GM23338 (cell line): ENCODE results near the gene CDC42BPA. TPM values are rescaled to one million over a fixed set of nuclear protein-coding genes. Genes with fewer than 3 reads are reported as not detected.

Experiments
- ATAC-seq: fragments of 200-7000 bp; cut with Tn5 transposase; 3 replicates; pipeline ENCODE4 v1.9.1; 2020
- DNase-seq: peaks from one replicate; pipeline ENCODE4 v3.0.0-alpha.2; 2015; ENCODE audit warnings: low spot score
- H2AFZ ChIP-seq: fragments of 200-600 bp; sonication (generic); 2 replicates; pipeline ENCODE4 v1.8.0; 2016; ENCODE audit warnings: antibody characterized with exemption, mild to moderate bottlenecking, moderate library complexity
- H3F3A ChIP-seq: fragments of 200-600 bp; sonication (generic); replicated peaks from 2 replicates; pipeline ENCODE4 v1.8.0; 2017; ENCODE audit warnings: antibody characterized with exemption, mixed run types, low read depth
- H3K27ac ChIP-seq: fragments of 200-600 bp; sonication (generic); 2 replicates; pipeline ENCODE4 v1.6.1; 2016; ENCODE audit warnings: low read depth
- H3K27me3 ChIP-seq: fragments of 200-600 bp; sonication (generic); 2 replicates; pipeline ENCODE4 v1.8.0; 2016; ENCODE audit warnings: mild to moderate bottlenecking, mixed run types, moderate library complexity; ENCODE audit not compliant: insufficient read depth
- H3K36me3 ChIP-seq: fragments of 200-600 bp; sonication (generic); 2 replicates; pipeline ENCODE4 v1.8.0; 2016; ENCODE audit warnings: mild to moderate bottlenecking; ENCODE audit not compliant: insufficient read depth
- H3K4me1 ChIP-seq: fragments of 200-600 bp; sonication (generic); 2 replicates; pipeline ENCODE4 v1.8.0; 2016; ENCODE audit warnings: mild to moderate bottlenecking, moderate library complexity; ENCODE audit not compliant: insufficient read depth
- H3K4me2 ChIP-seq: fragments of 200-600 bp; sonication (generic); 2 replicates; pipeline ENCODE4 v1.7.1; 2017; ENCODE audit warnings: mixed run types
- H3K4me3 ChIP-seq: fragments of 200-600 bp; sonication (generic); 2 replicates; pipeline ENCODE4 v1.6.1; 2016; ENCODE audit warnings: mixed run types
- H3K79me2 ChIP-seq: fragments of 200-600 bp; sonication (generic); replicated peaks from 2 replicates; pipeline ENCODE4 v1.8.0; 2017; ENCODE audit warnings: mild to moderate bottlenecking; ENCODE audit not compliant: insufficient read depth
- H3K9me2 ChIP-seq: fragments of 200-600 bp; sonication (generic); 2 replicates; pipeline ENCODE4 v1.8.0; 2017; ENCODE audit not compliant: insufficient read depth
- H4K20me1 ChIP-seq: fragments of 200-600 bp; sonication (generic); replicated peaks from 2 replicates; pipeline ENCODE4 v1.8.0; 2017; ENCODE audit warnings: mild to moderate bottlenecking; ENCODE audit not compliant: insufficient read depth
- H3K27ac Mint-ChIP-seq: 2 replicates; pipeline ENCODE4 v1.8.0; 2020; ENCODE audit warnings: inconsistent platforms, mild to moderate bottlenecking, moderate library complexity, mixed read lengths
- H3K27me3 Mint-ChIP-seq: 3 replicates; pipeline ENCODE4 v1.8.0; 2022; ENCODE audit warnings: low read depth, mild to moderate bottlenecking, moderate library complexity, mixed read lengths, inconsistent platforms; ENCODE audit not compliant: insufficient read depth, poor library complexity
- H3K36me3 Mint-ChIP-seq: 3 replicates; pipeline ENCODE4 v1.8.0; 2021; ENCODE audit warnings: low read depth, mild to moderate bottlenecking, inconsistent platforms, moderate library complexity, mixed read lengths
- H3K4me1 Mint-ChIP-seq: 3 replicates; pipeline ENCODE4 v1.8.0; 2020; ENCODE audit warnings: mild to moderate bottlenecking, inconsistent platforms, mixed read lengths
- H3K4me3 Mint-ChIP-seq: 3 replicates; pipeline ENCODE4 v1.8.0; 2021; ENCODE audit warnings: moderate library complexity, mild to moderate bottlenecking, inconsistent platforms, mixed read lengths
- H3K9me3 Mint-ChIP-seq: 3 replicates; pipeline ENCODE4 v1.8.0; 2020; ENCODE audit warnings: moderate library complexity, mild to moderate bottlenecking, inconsistent platforms, mixed read lengths
- CREB1 ChIP-seq: fragments of 250-450 bp; sonication (Bioruptor Pico); IDR thresholded peaks from 2 replicates; pipeline ENCODE4 v1.5.0; 2020; ENCODE audit warnings: low read depth, mild to moderate bottlenecking, moderate library complexity
- CTCF ChIP-seq, 2 experiments: fragments of 200-600 bp in 1 of 2; sonication (generic) in 1 of 2; conservative IDR thresholded peaks; 2 replicates each; pipeline versions ENCODE4 v1.5.1 to v1.6.1; 2016 to 2017; ENCODE audit warnings: antibody characterized with exemption in 2 of 2, low read depth in 2 of 2, mild to moderate bottlenecking in 2 of 2, moderate library complexity in 1 of 2
- ETS1 ChIP-seq: IDR thresholded peaks from 2 replicates; pipeline ENCODE4 v1.6.1; 2016; ENCODE audit warnings: antibody characterized with exemption
- EZH2 ChIP-seq: fragments of 200-600 bp; sonication (generic); IDR thresholded peaks from one replicate; pipeline ENCODE4 v1.8.0; 2017; ENCODE audit warnings: antibody characterized with exemption, mild to moderate bottlenecking, low read depth; ENCODE audit not compliant: unreplicated experiment
- EZH2phosphoT487 ChIP-seq: fragments of 200-600 bp; sonication (generic); IDR thresholded peaks from one replicate; pipeline ENCODE4 v1.8.1; 2018; ENCODE audit warnings: antibody characterized with exemption; ENCODE audit not compliant: unreplicated experiment
- NANOG ChIP-seq: IDR thresholded peaks from 2 replicates; pipeline ENCODE4 v1.6.1; 2016; ENCODE audit warnings: antibody characterized with exemption, borderline replicate concordance
- POLR2AphosphoS5 ChIP-seq: IDR thresholded peaks from 2 replicates; pipeline ENCODE4 v1.6.1; 2016; ENCODE audit warnings: antibody characterized with exemption, low read depth
- REST ChIP-seq: IDR thresholded peaks from one replicate; pipeline ENCODE4 v1.6.1; 2018; ENCODE audit warnings: antibody characterized with exemption; ENCODE audit not compliant: unreplicated experiment
- ZNF331 ChIP-seq: fragments of 250-450 bp; sonication (Bioruptor Pico); IDR thresholded peaks from 2 replicates; pipeline ENCODE4 v1.5.0; 2020; ENCODE audit warnings: low read depth, mild to moderate bottlenecking, moderate library complexity
- ZNF462 ChIP-seq: fragments of 250-450 bp; sonication (Bioruptor Pico); IDR thresholded peaks from 2 replicates; pipeline ENCODE4 v1.5.0; 2020; ENCODE audit warnings: mild to moderate bottlenecking, moderate library complexity
- polyA plus RNA-seq: library from polyadenylated mRNA; unstranded; fragments of >200 nt; fragmentation: Nextera tagmentation; extraction: Ambion mirVana; gene quantifications from 2 replicates; pipeline ENCODE4 v1.2.1, GENCODE V29; 2016
- total RNA-seq: library from RNA; depleted of rRNA; stranded (reverse); fragments of >200 nt; shearing (Covaris generic); gene quantifications from 2 replicates; pipeline ENCODE4 v1.2.3, GENCODE V29; 2014

CDC42BPA gene
- total and polyA plus RNA-seq, 2 experiments from 2014 or later = 17.7 to 40.1 TPM

- TF ChIP-seq POLR2AphosphoS5 (no peak), ZNF462 (CRISPR knock-in tag) (no peak), EZH2 (no peak), ETS1 (no peak), CTCF (conservative IDR thresholded peaks at IDR 0.05; ENCODE audit: low read depth in 2 of 2) (no peak), EZH2phosphoT487 (no peak), ZNF331 (CRISPR knock-in tag) (no peak), CREB1 (CRISPR knock-in tag) (no peak), NANOG (no peak), REST (no peak)
- DNase-seq = no peak
- no peaks in the 10 kb centered on the region; the same call in 1 of the 2 replicates for H4K20me1 ChIP-seq
Measured at GRCh38 chr1:227245613-227246320, 72.5 kb downstream of the CDC42BPA start.

More at GRCh38 chr1:227245613-227246320, 72.5 kb downstream of the CDC42BPA start:
- H3K36me3 ChIP-seq = no peaks in the 10 kb centered on the region
- peaks cover 6% of the 10 kb centered on the region; the same call in 1 of the 3 replicates for H3K36me3 Mint-ChIP-seq
- H3K4me1 ChIP-seq = no peaks in the 10 kb centered on the region
- H3K4me1 Mint-ChIP-seq = peaks cover 16% of the 10 kb centered on the region; the same call in 2 of the 3 replicates
- H3K27ac Mint-ChIP-seq = no peak overlapping the region
- no peak for ATAC-seq
- H3F3A ChIP-seq = no peaks in the 10 kb centered on the region
- H3K27ac ChIP-seq = no peak overlapping the region
- no peaks in the 10 kb centered on the region for H3K27me3 ChIP-seq
- H2AFZ ChIP-seq = no peak overlapping the region
- no peaks in the 10 kb centered on the region for H3K9me3 Mint-ChIP-seq
- no peak overlapping the region for H3K4me2 ChIP-seq
- peaks cover 85% of the 10 kb centered on the region for H3K79me2 ChIP-seq
- H3K4me3 ChIP-seq = no peak overlapping the region
- H3K27me3 Mint-ChIP-seq = peaks cover 7% of the 10 kb centered on the region
- H3K4me3 Mint-ChIP-seq = no peak overlapping the region
- H3K9me2 ChIP-seq = no peaks in the 10 kb centered on the region
